HepG2 (cell line): ENCODE data around the gene BTBD1. TPM values are rescaled to one million over a fixed set of nuclear protein-coding genes. Genes with fewer than 3 reads are reported as not detected.

Source experiments
- ATAC-seq: fragments of 200-7000 bp; cut with Tn5 transposase; 3 replicates; pipeline ENCODE4 v1.9.1; 2020; ENCODE audit warnings: mild to moderate bottlenecking, moderate library complexity
- BruUV-seq: library from RNA; stranded (reverse); fragments of 400-500 nt; replicated peaks from 2 replicates; lab custom pipeline; 2021; lab: Mats Ljungman, UMichigan
- CTCF ChIA-PET: fragments of 300-600 bp; formaldehyde crosslinking; extraction: SDS; loops from one replicate; lab custom pipeline; 2021; ENCODE audit warnings: low total read pairs, inconsistent platforms, low intra/inter-chr PET ratio; lab: Yijun Ruan, JAX
- POLR2A ChIA-PET: fragments of 350-600 bp; sonication (Branson Sonifier 250); formaldehyde crosslinking; loops from one replicate; lab custom pipeline; 2020; ENCODE audit warnings: antibody characterized with exemption, inconsistent platforms; lab: Yijun Ruan, JAX
- DNase-seq: peaks from one replicate; pipeline ENCODE4 v3.0.0-alpha.2; 2015; ENCODE audit warnings: low spot score
- FAIRE-seq: peaks from 3 replicates; lab custom pipeline; 2011; peaks lifted over from hg19 to GRCh38; lab: Jason Lieb, UNC
- H2AFZ ChIP-seq: one replicate; pipeline ENCODE4 v1.6.1; 2011; ENCODE audit warnings: low read length, inconsistent platforms
- H3K27ac ChIP-seq: fragments of 300-600 bp; 3 replicates; pipeline ENCODE4 v1.8.0; 2011; ENCODE audit warnings: mixed run types, mild to moderate bottlenecking, mixed read lengths, low read length, inconsistent platforms; ENCODE audit not compliant: insufficient read depth; ENCODE audit errors: extremely low read length
- H3K27me3 ChIP-seq, 2 experiments: fragments of 200-600 bp in 1 of 2; 2 replicates in 1 of 2; 3 replicates in 1 of 2; pipeline versions ENCODE4 v1.6.0 to v1.8.0; 2011; ENCODE audit warnings: low read length in 2 of 2, mild to moderate bottlenecking in 2 of 2, moderate library complexity in 2 of 2, inconsistent platforms in 1 of 2; ENCODE audit not compliant: insufficient read depth in 2 of 2, control insufficient read depth in 1 of 2
- H3K36me3 ChIP-seq, 2 experiments: fragments of 200-600 bp in 1 of 2; replicated peaks in 1 of 2; 2 replicates in 1 of 2; 3 replicates in 1 of 2; pipeline versions ENCODE4 v1.5.1 to v1.8.0; 2011; ENCODE audit warnings: low read length in 2 of 2, inconsistent platforms in 1 of 2; ENCODE audit not compliant: insufficient read depth in 2 of 2, control insufficient read depth in 1 of 2
- H3K4me1 ChIP-seq: 2 replicates; pipeline ENCODE4 v1.5.1; 2012; ENCODE audit warnings: low read length, inconsistent platforms; ENCODE audit not compliant: insufficient read depth
- H3K4me2 ChIP-seq: 2 replicates; pipeline ENCODE4 v1.6.0; 2011; ENCODE audit warnings: low read depth, low read length, inconsistent platforms
- H3K4me3 ChIP-seq, 3 experiments: fragments of 200-600 bp in 1 of 3; sonication (generic), shearing (Covaris generic) in 1 of 3; replicated peaks in 1 of 3; 2 replicates each; pipeline ENCODE4 v1.5.1; 2011 to 2016; ENCODE audit warnings: low read length in 3 of 3, inconsistent platforms in 2 of 3, low read depth in 2 of 3, mild to moderate bottlenecking in 2 of 3, control low read depth in 1 of 3, mixed read lengths in 1 of 3; ENCODE audit not compliant: insufficient read depth in 1 of 3
- H3K79me2 ChIP-seq: one replicate; pipeline ENCODE4 v1.6.1; 2011; ENCODE audit warnings: low read length, inconsistent platforms; ENCODE audit not compliant: insufficient read depth
- H3K9ac ChIP-seq: 2 replicates; pipeline ENCODE4 v1.6.0; 2011; ENCODE audit warnings: mild to moderate bottlenecking, low read depth, low read length, inconsistent platforms; ENCODE audit not compliant: insufficient read depth
- H3K9me3 ChIP-seq: 2 replicates; pipeline ENCODE4 v1.5.1; 2012; ENCODE audit warnings: mild to moderate bottlenecking, low read length
- H4K20me1 ChIP-seq: 2 replicates; pipeline ENCODE4 v1.6.0; 2011; ENCODE audit warnings: inconsistent platforms, mild to moderate bottlenecking, low read length, moderate library complexity; ENCODE audit not compliant: insufficient read depth
- ATF5 ChIP-seq: sonication (generic); formaldehyde crosslinking; IDR thresholded peaks from 2 replicates; pipeline ENCODE4 v1.4.0; 2020; ENCODE audit warnings: mild to moderate bottlenecking, low read depth, missing genetic modification reagents
- DMAP1 ChIP-seq: IDR thresholded peaks from 2 replicates; pipeline ENCODE4 v1.6.1; 2016
- GLMP ChIP-seq: sonication (generic); formaldehyde crosslinking; IDR thresholded peaks from 2 replicates; pipeline ENCODE4 v1.9.0; 2021; ENCODE audit warnings: missing genetic modification reagents, mild to moderate bottlenecking, borderline replicate concordance
- HIVEP1 ChIP-seq: sonication (generic); formaldehyde crosslinking; IDR thresholded peaks from 2 replicates; pipeline ENCODE4 v1.4.0; 2020; ENCODE audit warnings: mild to moderate bottlenecking, missing genetic modification reagents
- JUN ChIP-seq: sonication (generic); formaldehyde crosslinking; IDR thresholded peaks from 2 replicates; pipeline ENCODE4 v1.4.0; 2020; ENCODE audit warnings: mild to moderate bottlenecking, missing genetic modification reagents
- PRDM10 ChIP-seq: sonication (generic); formaldehyde crosslinking; IDR thresholded peaks from 2 replicates; pipeline ENCODE4 v1.4.0; 2020; ENCODE audit warnings: low read depth, missing genetic modification reagents
- PREB ChIP-seq: sonication (generic); formaldehyde crosslinking; IDR thresholded peaks from 2 replicates; pipeline ENCODE4 v1.4.0; 2020; ENCODE audit warnings: missing genetic modification reagents
- SMAD9 ChIP-seq: sonication (generic); formaldehyde crosslinking; IDR thresholded peaks from 2 replicates; pipeline ENCODE4 v1.5.1; 2020; ENCODE audit warnings: mild to moderate bottlenecking, missing genetic modification reagents
- ZFP36 ChIP-seq: fragments of 150-350 bp; IDR thresholded peaks from 2 replicates; pipeline ENCODE4 v1.6.1; 2018; ENCODE audit warnings: borderline replicate concordance, low read length, low read depth; ENCODE audit not compliant: partially characterized antibody
- ZFP41 ChIP-seq: sonication (generic); formaldehyde crosslinking; IDR thresholded peaks from 2 replicates; pipeline ENCODE4 v1.4.0; 2020; ENCODE audit warnings: mild to moderate bottlenecking, missing genetic modification reagents, borderline replicate concordance
- ZNF20 ChIP-seq: sonication (generic); formaldehyde crosslinking; IDR thresholded peaks from 2 replicates; pipeline ENCODE4 v1.4.0; 2020; ENCODE audit warnings: mild to moderate bottlenecking, moderate library complexity, missing genetic modification reagents
- ZNF660 ChIP-seq: sonication (generic); formaldehyde crosslinking; IDR thresholded peaks from 2 replicates; pipeline ENCODE4 v1.5.1; 2020; ENCODE audit warnings: mild to moderate bottlenecking, low read depth, missing genetic modification reagents, borderline replicate concordance
- ZNF782 ChIP-seq: sonication (generic); formaldehyde crosslinking; IDR thresholded peaks from 2 replicates; pipeline ENCODE4 v1.4.0; 2020; ENCODE audit warnings: missing genetic modification reagents, mild to moderate bottlenecking, borderline replicate concordance
- ZNF850 ChIP-seq: sonication (generic); formaldehyde crosslinking; conservative IDR thresholded peaks from 2 replicates; pipeline ENCODE4 v1.9.0; 2021; ENCODE audit warnings: mild to moderate bottlenecking, missing genetic modification reagents
- ZSCAN21 ChIP-seq: sonication (generic); formaldehyde crosslinking; IDR thresholded peaks from 2 replicates; pipeline ENCODE4 v1.8.0; 2022; ENCODE audit warnings: mild to moderate bottlenecking, missing genetic modification reagents, moderate library complexity, borderline replicate concordance
- WGBS: methylation state at CpG from one replicate; pipeline ENCODE4 v1.1.6; 2017; ENCODE audit warnings: low lambda C conversion rate; 5-methylcytosine and 5-hydroxymethylcytosine counted together
- in situ Hi-C: cut with HindIII; loops from 2 replicates; pipeline ENCODE4 v1.10.0; 2017; ENCODE audit warnings: low pct_unique_long_range_greater_than_20kb; ENCODE audit not compliant: extremely low pct_ligation_motif_present
- intact Hi-C: fragments of 100-400 bp; cut with micrococcal nuclease; formaldehyde crosslinking; loops from one replicate; pipeline ENCODE4 v1.10.0; 2022; ENCODE audit not compliant: unreplicated experiment
- polyA plus RNA-seq, 8 experiments: library from polyadenylated mRNA; depleted of rRNA in 3 of 8; stranded (reverse) in 7 of 8; unstranded in 1 of 8; fragments of >200 nt; fragmentation: Illumina TruSeq in 4 of 8; extraction: Trizol in 4 of 8; gene quantifications; 2 replicates each; pipeline versions ENCODE4 v1.2.1 to v1.2.3, GENCODE V29; 2011 to 2016; ENCODE audit warnings: low read depth in 4 of 8, missing spikeins in 1 of 8, mixed read lengths in 1 of 8; ENCODE audit not compliant: insufficient read depth in 1 of 8
- total RNA-seq, 5 experiments: library from RNA; depleted of rRNA; stranded (reverse); fragments of >200 nt; fragmentation: Illumina TruSeq; extraction: Trizol; gene quantifications; 2 replicates each; pipeline ENCODE4 v1.2.3, GENCODE V29; 2016; ENCODE audit warnings: low read depth in 1 of 5
- TF ChIP-seq, protein P1 (sequence below): sonication (generic); formaldehyde crosslinking; IDR thresholded peaks from 2 replicates; pipeline ENCODE4 v1.4.0; 2020; ENCODE audit warnings: missing genetic modification reagents

BTBD1 gene
- total and polyA plus RNA-seq, 2 of the 13 experiments (the other 11 are each of a cell fraction or from before 2014, with no cell fraction given), result 32.1 to 53.9 TPM

- TF ChIP-seq, protein P1, sequence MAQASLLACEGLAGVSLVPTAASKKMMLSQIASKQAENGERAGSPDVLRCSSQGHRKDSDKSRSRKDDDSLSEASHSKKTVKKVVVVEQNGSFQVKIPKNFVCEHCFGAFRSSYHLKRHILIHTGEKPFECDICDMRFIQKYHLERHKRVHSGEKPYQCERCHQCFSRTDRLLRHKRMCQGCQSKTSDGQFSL (CRISPR knock-in tag), result no peak
- no peak for TF ChIP-seq ZNF782 (CRISPR knock-in tag)
- no peak for TF ChIP-seq GLMP
- no peak for TF ChIP-seq DMAP1 (CRISPR knock-in tag)
- no peak for TF ChIP-seq SMAD9 (CRISPR knock-in tag)
Measured at GRCh38 chr15:82995076-82995475, 72.0 kb downstream of the BTBD1 start (continued).

DNA sequence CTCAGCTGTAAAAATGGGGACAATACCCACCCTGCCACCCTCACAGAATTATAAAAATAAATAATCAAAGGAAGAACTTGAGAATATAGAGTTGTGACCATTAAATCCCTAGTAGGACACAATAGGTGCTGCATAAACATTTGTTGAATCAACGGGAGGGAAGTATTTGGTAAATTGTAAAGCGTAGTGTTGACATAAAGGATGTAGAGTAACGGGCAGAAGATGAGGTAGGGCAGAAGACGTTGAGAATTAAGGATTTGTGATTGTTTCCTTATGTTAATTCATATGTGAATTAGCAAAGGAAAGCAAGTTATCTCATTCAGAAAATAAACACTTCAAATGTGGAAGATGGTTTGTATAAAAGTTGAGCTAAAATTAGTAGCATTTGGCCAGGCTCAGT, 73.9 kb downstream of the BTBD1 start:
- no peaks in the 10 kb centered on the region for H3K9me3 ChIP-seq
- in situ Hi-C loops (no loop called here), intact Hi-C loops (no loop called here)
- no peak for ATAC-seq
- H3K4me1 ChIP-seq, result peaks cover under 1% of the 10 kb centered on the region; the same call in 1 of the 2 replicates
- H3K27me3 ChIP-seq, result no peaks in the 10 kb centered on the region; a peak in 1 of 5 replicates
- H3K9ac ChIP-seq, result no peak overlapping the region
- H3K4me3 ChIP-seq, result no peak overlapping the region
- DNase-seq, result no peak
- H3K36me3 ChIP-seq, result peaks cover 0 to 12% of the 10 kb centered on the region in 2 experiments; a peak in 1 of 5 replicates
- FAIRE-seq, result no peak
- H3K4me2 ChIP-seq, result no peak overlapping the region
- BruUV-seq, result no TSS peak
- no peaks in the 10 kb centered on the region for H3K79me2 ChIP-seq
- POLR2A ChIA-PET, result interaction anchor here (2.4 kb wide), 1 partner anchor 18 kb away, joined by 7 read pairs; the partner anchor contains the start of gene C15orf40
- TF ChIP-seq ZNF850 (CRISPR knock-in tag), result no peak
- TF ChIP-seq PRDM10 (CRISPR knock-in tag), result no peak
- TF ChIP-seq JUN, result no peak
- no peak for TF ChIP-seq ZFP36
- no peak for TF ChIP-seq PREB (CRISPR knock-in tag)
- TF ChIP-seq ZNF20 (CRISPR knock-in tag), result no peak
- no peak for TF ChIP-seq ZFP41 (CRISPR knock-in tag)
- no peak for TF ChIP-seq ZNF660 (CRISPR knock-in tag)
- TF ChIP-seq ZSCAN21 (CRISPR knock-in tag), result no peak
- no peak for TF ChIP-seq HIVEP1
- no peak for TF ChIP-seq ATF5 (CRISPR knock-in tag)
- H3K27ac ChIP-seq, result no peak overlapping the region
- H2AFZ ChIP-seq, result no peak overlapping the region
- H4K20me1 ChIP-seq, result no peaks in the 10 kb centered on the region
- 96% methylated on average over 4 of the region's 4 CpGs for WGBS
- CTCF ChIA-PET, result no interaction called here
